Eye (tissue), 1 donor: ENCODE data around the gene MLPH.
A peak's percentile ranks its signal among the peaks of the same experiment; 100 is the strongest.

Source experiments
- DNase-seq: peaks from one replicate; pipeline ENCODE4 v3.0.0-alpha.2; 2015

Gene MLPH

DNA sequence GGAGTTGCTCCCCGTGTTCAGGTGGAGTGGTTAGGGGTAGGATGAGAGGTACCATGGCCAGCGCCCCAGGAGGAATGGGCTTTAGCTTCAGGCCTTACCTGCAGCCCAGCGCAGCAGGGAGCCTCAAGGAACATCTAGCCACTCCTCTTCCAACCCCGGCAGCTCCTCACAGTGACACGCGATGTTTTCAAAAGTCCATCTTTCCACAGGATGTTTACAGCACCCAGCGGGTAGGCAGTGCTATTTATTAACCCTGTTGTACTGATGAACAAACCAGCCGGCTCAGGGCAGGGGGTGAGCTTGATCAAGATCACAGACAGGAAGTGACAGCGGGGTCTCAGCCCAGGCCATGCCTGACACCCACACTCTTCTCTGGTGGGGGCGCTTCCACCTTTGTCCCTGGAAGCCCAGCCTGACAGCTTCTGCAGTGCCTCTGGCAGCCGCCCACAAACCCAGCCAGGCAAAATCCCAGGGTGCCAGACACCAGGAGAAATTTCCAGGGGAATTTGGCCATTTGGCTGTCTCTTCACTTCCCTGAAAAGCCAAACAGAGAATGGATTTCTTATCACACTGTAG, 60.9 kb downstream of the MLPH start:
- DNase-seq: no peak

DNA sequence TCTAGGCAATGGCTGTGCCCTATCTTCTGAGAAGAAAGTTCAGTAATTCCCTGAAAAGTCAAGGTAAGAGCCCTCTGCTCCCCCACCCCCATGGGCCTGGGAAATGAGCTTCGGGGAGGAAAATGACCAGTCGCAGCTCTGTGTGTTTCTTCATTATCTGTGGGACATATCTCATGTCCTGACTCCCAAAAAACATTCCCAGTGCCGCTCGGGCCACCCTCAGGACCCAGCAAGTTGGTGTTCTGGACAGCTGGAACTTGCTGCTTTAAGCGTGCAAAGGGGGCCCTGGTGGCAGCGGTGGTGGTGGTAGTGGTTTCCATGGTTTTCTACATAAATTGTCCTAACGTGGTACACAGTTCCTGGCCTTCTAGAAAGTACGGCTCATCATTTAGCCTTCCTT, 62.2 kb downstream of the MLPH start:
- no peak for DNase-seq

DNA sequence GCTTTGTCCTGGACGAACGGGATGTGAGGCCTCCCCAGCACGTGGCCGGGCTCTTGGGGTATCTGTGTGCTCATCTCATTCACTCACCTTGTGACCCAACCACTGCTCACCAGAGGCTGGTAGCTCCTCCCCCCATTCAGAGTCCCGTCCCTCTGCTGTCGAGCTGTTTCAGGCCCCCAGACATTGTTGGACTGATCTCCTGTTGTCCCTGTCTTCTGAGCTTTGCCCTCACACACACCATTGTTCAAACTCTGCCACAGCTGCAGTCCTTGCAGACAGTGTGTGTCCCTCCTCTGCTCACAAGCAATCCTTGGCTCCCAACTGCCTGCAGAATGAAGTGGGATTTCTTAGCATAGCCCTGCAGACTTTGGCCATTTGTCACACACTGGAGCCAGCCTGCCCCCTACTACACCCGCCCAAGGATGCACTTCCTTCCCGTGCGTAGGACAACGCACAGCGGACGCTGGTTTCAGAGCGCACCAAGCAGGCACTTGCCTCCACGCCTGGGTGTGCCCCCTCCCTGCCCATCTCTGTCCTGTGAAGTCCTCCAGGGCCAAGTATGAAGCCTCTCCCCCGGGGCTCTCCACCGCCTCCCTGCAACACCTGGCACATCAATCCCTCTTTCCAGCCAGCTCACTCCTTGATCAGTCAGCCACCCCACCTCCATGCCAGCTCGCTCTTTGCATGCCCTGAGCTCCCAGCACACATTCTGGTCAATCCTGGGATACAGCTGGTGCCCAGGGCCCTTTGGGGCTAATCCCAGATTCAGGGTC, 62.8 kb downstream of the MLPH start:
- no peak for DNase-seq

DNA sequence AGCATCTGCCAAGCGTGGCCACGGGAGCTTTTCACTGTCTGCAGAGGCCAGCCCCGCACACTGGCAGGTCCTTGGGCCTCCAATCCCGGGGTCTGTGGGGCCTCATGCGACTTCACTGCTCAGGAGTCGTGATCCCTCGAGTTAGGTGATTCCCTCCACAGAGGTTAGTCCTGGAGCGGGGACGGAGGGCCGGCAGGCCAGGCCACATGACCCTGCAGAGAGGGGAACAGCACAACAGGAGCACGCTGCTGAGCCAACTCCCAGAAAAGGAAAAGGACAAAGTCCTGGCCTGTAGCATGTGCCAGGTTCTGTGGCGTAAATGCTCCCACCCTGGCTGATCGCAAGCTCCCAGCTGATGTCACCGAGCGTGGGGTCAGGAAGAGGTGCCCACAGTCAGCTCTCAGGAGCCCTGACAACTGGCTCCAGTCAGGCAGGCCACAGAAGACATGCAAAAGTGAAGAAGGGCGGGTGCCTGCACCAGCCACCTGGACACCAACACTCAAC, 64.1 kb downstream of the MLPH start:
- DNase-seq: no peak

- DNase-seq: no peak
Measured at GRCh38 chr2:237552908-237553307, 65.9 kb downstream of the MLPH start.

GRCh38 chr2:237553948-237554347, 66.9 kb downstream of the MLPH start:
- no peak for DNase-seq

DNA sequence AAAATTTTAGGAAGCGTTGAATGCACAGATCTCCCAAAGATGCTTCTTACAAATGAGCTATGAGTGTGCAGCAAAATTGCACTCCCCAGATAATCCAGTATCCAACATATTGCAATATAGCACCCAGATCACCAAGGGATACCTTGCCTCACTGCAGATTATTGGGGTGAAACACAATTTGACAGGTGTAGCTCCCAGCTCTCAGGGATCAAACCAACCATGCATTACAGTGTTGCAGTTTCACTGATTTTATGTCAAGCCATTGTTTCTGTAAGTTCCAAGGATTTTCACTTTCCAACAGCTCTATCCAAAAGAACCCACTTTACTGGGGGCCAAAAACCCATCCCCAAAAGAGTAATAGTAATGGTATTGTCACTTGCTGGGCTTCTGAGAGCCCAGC, 68.5 kb downstream of the MLPH start:
- DNase-seq: no peak

- no peak for DNase-seq
Measured at GRCh38 chr2:237556773-237557632, 70.0 kb downstream of the MLPH start.

DNA sequence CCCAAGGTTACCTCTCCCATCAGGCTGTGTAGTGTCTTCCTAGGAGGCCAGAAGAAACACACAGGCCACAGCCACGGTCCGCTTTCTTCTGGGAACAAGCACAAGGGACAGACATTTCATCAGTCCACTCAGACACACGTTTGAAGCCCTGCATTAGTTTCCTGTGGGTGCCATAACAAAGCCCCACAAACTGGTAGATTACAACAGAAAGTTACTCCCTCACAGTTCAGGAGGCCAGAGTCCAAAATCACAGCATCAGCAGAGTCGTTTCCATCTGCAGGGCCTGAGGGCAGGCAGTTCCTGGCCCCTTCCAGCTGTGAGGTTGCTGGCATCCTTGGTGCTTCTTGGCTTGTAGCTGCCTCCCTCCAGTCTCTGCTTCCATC, 70.6 kb downstream of the MLPH start:
- DNase-seq: no peak

- peak; percentile 72 for DNase-seq
Measured at GRCh38 chr2:237558961-237559641, 72.0 kb downstream of the MLPH start.

DNA sequence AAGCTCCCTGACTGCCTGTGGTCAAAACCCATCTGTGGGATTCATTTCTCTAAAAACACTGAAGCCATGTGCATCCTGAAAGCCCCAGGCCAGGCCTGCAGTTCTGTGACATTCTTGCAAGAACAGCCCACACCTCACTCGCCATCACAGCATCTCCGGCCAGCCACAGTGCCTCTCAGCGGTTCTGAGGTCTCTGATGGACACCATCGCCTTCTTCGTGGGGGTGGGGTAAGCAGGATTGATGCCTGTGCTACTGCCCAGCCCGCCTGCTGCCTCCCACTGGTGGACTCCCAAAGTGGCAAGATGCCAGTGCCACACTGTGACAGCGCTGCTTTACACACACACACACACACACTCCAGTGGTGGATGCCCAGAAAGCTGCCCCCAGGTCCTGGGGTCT, 74.2 kb downstream of the MLPH start:
- DNase-seq: no peak

- peak; percentile 42 for DNase-seq
Measured at GRCh38 chr2:237563816-237564215, 76.8 kb downstream of the MLPH start.

DNA sequence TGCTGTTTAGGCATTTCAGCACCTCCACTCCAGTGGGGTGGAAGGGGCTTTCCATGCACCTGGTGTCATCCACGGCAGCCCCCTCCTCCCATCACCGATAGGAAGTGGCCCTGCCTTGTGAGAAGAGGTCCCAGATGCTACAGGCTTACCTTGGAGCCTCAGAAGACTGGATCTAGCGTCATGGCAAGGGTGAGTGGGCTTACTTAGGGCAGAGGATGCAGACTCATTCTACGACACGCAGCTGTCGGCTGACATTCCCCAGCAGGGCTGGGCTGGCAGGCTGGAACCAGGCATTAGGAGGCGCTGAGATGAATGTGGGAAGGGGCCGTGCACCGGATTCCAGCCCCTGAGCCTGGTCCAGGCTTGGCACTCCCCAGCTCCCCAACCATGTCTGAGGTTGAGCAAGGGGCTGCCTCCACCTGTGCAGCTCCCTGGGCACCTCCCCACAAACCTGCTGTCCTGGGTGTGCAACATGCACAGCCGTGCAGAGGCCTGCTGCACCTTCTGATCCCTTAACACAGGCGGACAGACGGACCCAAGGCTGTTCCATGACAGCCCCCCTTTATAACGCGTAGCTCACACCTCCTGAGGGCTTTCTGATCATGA, 77.6 kb downstream of the MLPH start:
- no peak for DNase-seq

- DNase-seq: no peak
Measured at GRCh38 chr2:237565974-237566373, 78.9 kb downstream of the MLPH start.

DNA sequence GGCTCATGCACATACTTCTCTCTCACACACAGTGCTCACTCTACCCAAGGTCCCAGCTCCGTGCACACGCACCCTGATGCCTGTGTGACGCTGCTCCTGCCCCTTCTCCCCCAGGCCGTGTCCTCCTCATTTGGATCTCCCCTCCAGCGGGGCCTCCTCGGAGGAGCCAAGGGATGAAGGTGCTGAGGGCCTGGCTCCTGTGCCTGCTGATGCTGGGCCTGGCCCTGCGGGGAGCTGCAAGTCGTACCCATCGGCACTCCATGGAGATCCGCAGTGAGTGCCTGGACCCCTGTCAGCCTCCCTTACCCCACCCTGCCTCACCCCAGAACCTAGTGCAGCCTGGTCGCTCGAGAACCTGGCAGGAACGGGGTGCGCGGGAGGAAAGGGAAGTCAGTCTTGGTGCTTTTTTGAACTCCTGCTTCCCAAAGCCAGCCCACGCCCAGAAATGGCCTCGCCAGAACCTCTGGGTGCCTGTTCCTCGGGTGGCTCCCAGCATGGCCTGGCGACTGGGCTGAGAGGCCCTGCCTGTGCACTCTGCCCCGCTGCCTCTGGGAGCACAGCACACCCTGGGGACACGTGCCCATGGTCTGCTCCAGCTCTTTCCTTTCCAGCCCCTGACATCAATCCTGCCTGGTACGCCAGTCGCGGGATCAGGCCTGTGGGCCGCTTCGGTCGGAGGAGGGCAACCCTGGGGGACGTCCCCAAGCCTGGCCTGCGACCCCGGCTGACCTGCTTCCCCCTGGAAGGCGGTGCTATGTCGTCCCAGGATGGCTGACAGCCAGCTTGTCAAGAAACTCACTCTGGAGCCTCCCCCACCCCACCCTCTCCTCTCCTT, 79.6 kb downstream of the MLPH start, which contains the start of gene PRLH:
Gene PRLH, plus strand, starts transcription at position 174 of the 835 bp plus-strand sequence. Its CDS starts 0 bp downstream, at position 174.
- DNase-seq: no peak

- no peak for DNase-seq
Measured at GRCh38 chr2:237567276-237568029, 80.4 kb downstream of the MLPH start.

DNA sequence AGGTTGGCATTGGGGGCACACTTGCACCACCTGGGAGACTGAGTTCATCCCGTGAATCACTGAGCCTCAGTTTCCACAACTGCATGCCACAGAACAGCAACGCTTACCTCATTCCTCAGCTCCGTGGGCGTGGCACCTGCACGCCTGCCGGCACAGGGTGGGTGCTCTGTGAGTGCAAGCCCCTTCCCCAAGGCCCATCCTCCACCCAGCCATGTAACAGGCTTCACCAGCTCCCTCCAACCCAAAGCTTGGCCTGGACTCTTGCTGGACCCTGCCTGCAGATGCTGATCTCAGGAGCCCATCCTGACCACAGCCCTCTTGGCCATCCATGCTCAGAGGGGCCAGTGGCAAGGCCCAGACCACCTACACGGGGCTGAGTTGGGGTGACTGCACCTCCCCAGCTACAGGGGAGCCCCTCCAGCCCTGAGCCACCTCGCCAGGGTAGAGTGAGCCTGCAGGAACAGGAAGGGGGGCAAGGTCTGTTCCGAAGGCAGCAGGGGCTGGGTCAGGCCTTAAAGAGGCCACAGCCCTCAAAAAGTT, 81.1 kb downstream of the MLPH start:
- no peak for DNase-seq

DNA sequence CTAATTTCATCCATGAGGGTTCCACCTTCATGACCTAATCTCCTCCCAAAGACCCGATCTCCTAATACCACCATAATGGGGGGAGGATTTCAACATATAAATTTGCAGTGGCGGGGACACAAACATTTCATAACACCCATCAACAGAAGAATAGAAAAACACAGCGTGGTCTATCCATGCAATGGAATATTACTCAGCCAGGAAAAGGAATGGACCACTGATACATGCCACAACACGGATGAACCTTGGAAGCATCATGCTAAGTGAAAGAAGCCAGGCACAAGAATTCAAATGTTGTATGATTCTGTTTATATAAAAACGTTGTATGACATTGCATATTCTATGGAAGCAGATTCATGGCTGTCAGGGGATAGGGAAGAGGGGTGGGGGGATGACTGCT, 82.0 kb downstream of the MLPH start:
- no peak for DNase-seq

DNA sequence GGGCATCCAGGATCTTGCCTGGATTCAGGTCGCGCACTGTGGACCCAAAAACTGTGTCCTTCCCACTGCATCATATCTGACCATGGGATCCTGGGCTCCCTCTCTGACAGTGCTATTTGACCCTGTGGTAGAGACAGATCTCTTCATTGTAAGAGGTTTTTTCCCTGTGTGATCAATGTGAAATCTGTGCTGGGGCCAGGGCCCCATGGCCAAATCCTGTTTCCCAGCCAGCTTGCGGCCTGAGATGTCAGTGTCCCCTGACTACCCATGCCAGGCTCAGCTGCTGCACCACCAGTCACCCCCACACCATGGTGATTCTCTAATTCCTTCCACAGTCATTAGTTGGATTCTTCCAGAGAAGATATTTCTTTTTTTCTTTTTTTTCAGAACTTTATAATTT, 82.8 kb downstream of the MLPH start:
- no peak for DNase-seq

DNA sequence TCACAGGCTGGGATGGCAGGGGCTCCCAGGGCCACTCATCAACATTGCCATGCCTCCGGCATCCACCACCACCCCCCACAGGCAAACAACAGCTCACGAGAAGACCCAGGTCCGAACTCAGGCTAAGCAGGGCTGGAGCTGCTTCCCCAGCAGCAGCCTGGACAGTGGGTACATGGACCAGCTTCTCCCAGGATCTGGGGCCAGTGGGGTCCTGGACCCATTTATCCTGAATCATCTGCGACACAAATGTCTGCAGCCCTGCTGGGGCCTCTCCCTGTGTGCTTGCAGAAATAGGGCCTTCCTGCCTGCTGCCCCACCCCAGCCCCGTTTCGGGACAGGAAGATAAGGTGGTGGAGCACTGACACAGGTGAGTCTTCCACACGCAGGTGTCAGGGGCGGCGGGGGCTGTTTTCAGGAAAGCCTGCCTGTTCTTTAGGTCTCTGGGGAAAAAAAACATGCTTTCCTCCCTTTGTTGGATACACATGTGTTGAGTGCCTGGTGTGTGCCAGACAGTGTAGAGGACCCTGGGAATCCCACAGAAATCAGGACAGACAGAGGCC, 83.8 kb downstream of the MLPH start:
- no peak for DNase-seq
